RWPE2 (cell line): ENCODE data around the gene ADCY1.
"Not testable (repeated sequence)": the region's sequence is repeated elsewhere in the genome, so short reads cannot be mapped to it uniquely, and the experiment has no call there.

Experiments used
- ATAC-seq: fragments of 200-7000 bp; cut with Tn5 transposase; 3 replicates; pipeline ENCODE4 v1.9.1; 2021; ENCODE audit warnings: low read depth
- DNase-seq: peaks from one replicate; pipeline ENCODE4 v3.0.0-alpha.2; 2020; ENCODE audit warnings: low spot score
- H3K27ac ChIP-seq: fragments of 450-650 bp; 2 replicates; pipeline ENCODE4 v1.5.1; 2017; ENCODE audit warnings: mild to moderate bottlenecking; ENCODE audit not compliant: poor library complexity, severe bottlenecking
- H3K27me3 ChIP-seq: fragments of 250-450 bp; sonication (Bioruptor Pico); 2 replicates; pipeline ENCODE4 v1.5.1; 2021; ENCODE audit warnings: mild to moderate bottlenecking, moderate library complexity; ENCODE audit not compliant: insufficient read depth, poor library complexity, severe bottlenecking
- H3K36me3 ChIP-seq: fragments of 250-450 bp; sonication (Bioruptor Pico); 2 replicates; pipeline ENCODE4 v1.5.1; 2020; ENCODE audit warnings: low read depth, mild to moderate bottlenecking, moderate library complexity
- H3K4me1 ChIP-seq: fragments of 250-450 bp; sonication (Bioruptor Pico); 2 replicates; pipeline ENCODE4 v1.5.1; 2021; ENCODE audit warnings: mild to moderate bottlenecking, moderate library complexity; ENCODE audit not compliant: insufficient read depth, poor library complexity, severe bottlenecking
- H3K4me3 ChIP-seq: fragments of 250-450 bp; sonication (Bioruptor Pico); 2 replicates; pipeline ENCODE4 v1.5.1; 2021; ENCODE audit warnings: mild to moderate bottlenecking, moderate library complexity; ENCODE audit not compliant: severe bottlenecking
- H3K9me3 ChIP-seq: fragments of 250-450 bp; sonication (Bioruptor Pico); 2 replicates; pipeline ENCODE4 v1.5.1; 2021; ENCODE audit warnings: mild to moderate bottlenecking, moderate library complexity; ENCODE audit not compliant: severe bottlenecking
- CTCF ChIP-seq: fragments of 450-650 bp; IDR thresholded peaks from one replicate; pipeline ENCODE4 v1.5.1; 2017; ENCODE audit warnings: mild to moderate bottlenecking, moderate library complexity; ENCODE audit not compliant: poor library complexity, severe bottlenecking

ADCY1 gene

DNA sequence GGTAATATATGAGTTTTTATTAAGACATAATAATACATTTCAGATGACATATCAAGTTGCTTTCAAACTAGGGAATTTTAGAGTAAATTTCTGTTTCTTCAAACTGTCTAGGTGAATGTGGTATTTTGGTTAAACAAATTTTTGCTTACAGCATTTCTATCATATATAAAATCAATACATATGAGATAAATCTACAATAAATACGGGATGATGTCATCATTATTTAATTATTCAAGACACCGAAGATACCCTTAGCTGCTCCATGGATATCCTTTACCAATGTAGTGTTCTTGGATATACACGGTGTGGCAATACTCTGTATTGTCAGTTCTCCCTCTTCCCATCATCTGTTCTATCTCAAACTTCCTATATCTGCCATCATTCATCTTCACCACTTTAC is 166.4 kb downstream of the ADCY1 start:
- H3K27ac ChIP-seq, ATAC-seq, H3K4me1 ChIP-seq, DNase-seq, H3K9me3 ChIP-seq, H3K4me3 ChIP-seq, H3K27me3 ChIP-seq: not testable (repeated sequence)
- peaks cover 23% of the 10 kb centered on the region for H3K36me3 ChIP-seq

DNA sequence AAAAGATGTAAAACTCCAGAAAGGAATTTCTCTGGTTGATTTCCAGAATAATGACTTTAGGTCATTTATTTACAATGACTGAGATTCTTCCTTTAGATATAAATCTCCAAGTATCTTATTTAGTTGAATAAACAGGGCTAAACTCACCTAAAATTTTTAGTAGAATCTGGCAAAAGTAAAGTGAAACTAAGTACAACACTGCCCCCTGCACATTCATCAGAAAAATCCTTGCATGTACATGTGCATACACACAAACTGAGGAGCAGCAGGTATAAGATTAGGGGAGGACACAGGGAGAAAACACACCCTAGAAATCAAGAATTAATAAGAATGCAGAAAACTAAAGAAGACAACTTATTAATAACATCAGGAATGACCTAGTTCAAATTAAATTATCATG is 174.8 kb downstream of the ADCY1 start:
- not testable (repeated sequence) for DNase-seq, H3K27ac ChIP-seq, H3K4me1 ChIP-seq, H3K27me3 ChIP-seq, H3K4me3 ChIP-seq, ATAC-seq, H3K9me3 ChIP-seq
- peaks cover 37% of the 10 kb centered on the region for H3K36me3 ChIP-seq
- peak; percentile 14 for TF ChIP-seq CTCF

DNA sequence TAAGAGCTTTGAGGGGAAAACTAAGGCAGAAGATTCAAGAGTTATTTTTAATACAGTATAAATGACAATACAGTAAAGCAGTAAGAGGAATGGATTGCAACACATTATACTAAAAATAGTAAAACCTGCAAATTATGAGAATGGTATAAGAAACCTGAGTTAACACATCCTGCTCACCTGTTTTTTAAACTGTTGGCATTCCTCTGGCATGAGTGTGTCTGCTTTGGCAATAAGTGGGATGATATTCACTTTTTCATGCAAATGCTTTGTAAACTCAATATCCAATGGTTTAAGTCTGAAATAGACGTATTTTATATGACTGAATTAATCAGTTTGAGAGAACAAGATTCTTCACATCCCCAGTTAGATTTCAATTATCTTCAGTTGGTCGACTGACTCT is 177.2 kb downstream of the ADCY1 start:
- H3K27ac ChIP-seq, H3K4me1 ChIP-seq, DNase-seq, H3K27me3 ChIP-seq, H3K9me3 ChIP-seq, H3K4me3 ChIP-seq: not testable (repeated sequence)
- H3K36me3 ChIP-seq: peaks cover 43% of the 10 kb centered on the region
- peak; percentile 75 for ATAC-seq

DNA sequence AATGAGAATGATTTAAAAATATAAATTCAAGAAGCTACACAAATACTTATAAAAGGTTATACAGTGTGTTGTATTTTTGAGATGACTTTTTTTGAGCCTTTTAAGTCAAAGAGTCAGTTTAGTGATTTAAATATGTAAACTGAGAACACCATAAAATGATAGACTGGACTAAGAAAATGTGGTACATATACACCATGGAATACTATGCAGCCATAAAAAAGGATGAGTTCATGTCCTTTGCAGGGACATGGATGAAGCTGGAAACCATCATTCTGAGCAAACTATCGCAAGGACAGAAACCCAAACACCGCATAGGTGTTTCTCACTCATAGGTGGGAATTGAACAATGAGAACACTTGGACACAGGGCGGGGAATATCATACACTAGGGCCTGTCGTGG is 182.2 kb downstream of the ADCY1 start:
- H3K4me3 ChIP-seq, H3K27me3 ChIP-seq, DNase-seq, H3K27ac ChIP-seq, ATAC-seq, H3K4me1 ChIP-seq, H3K9me3 ChIP-seq: not testable (repeated sequence)
- H3K36me3 ChIP-seq: peaks cover 26% of the 10 kb centered on the region

DNA sequence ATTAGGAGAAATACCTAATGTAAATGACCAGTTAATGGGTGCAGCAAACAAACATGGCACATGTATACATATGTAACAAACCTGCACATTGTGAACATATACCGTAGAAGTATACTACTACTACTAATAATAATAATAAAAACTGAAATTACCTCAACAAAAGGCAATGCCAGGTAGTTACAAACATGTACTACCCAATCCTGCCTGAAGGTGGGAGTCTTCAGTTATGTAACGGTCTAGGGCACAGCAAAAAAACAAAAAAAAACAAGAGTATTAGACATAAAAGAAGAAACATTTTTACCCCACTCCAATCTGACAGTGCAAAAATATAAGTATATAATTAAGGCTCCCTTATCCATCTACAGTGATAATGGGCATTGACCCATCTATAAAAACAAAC is 182.6 kb downstream of the ADCY1 start:
- not testable (repeated sequence) for DNase-seq, H3K4me3 ChIP-seq, ATAC-seq, H3K27ac ChIP-seq, H3K27me3 ChIP-seq, H3K4me1 ChIP-seq, H3K9me3 ChIP-seq
- H3K36me3 ChIP-seq: peaks cover 25% of the 10 kb centered on the region

- H3K9me3 ChIP-seq, DNase-seq, H3K4me3 ChIP-seq, H3K27me3 ChIP-seq, H3K27ac ChIP-seq, H3K4me1 ChIP-seq, ATAC-seq: not testable (repeated sequence)
- peaks cover 30% of the 10 kb centered on the region for H3K36me3 ChIP-seq
Measured at GRCh38 chr7:45759464-45759863, 185.3 kb downstream of the ADCY1 start.

- ATAC-seq: peak; percentile 66
- DNase-seq, H3K9me3 ChIP-seq, H3K27me3 ChIP-seq, H3K4me1 ChIP-seq, H3K4me3 ChIP-seq, H3K27ac ChIP-seq: not testable (repeated sequence)
- H3K36me3 ChIP-seq: peaks cover 19% of the 10 kb centered on the region
Measured at GRCh38 chr7:45761545-45762205, 187.5 kb downstream of the ADCY1 start.

DNA sequence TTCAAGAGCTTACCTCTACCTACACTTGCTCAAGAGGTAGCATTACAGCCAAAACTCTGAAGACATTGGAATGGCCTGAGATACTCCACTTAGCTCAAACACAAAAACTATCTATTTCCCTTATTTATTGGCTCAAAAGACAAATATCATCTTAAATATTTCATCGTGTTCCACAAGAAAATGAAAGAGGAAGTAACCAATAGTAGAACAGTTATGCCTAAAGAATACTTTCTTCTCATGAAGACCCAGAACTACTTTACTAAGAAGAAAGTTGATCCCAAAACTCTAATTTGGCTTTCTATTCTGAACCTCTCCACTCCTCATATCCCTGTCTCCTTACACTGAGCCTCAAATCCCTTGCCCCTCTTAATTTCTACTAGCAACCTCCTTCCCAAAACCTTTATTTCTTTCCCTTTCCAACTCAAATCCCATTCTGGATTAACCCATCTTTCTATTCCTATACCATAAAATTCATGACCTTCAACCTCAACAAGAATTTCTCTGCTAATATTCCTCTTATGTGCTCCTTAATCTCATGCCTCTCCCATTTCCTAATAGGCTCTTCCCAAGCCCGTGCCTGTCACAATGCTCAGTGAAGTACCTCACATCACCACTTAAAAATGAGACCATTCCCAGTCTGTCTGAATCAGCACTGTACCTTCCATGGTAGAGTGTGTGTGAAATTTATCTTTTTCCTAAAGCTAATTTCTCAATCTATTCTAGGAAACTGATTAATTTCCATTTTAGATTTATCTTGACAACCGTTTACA is 188.2 kb downstream of the ADCY1 start:
- peak; percentile 77; the same call in 2 of the 3 replicates for ATAC-seq
- not testable (repeated sequence) for DNase-seq, H3K4me1 ChIP-seq, H3K4me3 ChIP-seq, H3K9me3 ChIP-seq, H3K27ac ChIP-seq, H3K27me3 ChIP-seq
- peaks cover 16% of the 10 kb centered on the region; the same call in 1 of the 2 replicates for H3K36me3 ChIP-seq

GRCh38 chr7:45768516-45769394 is 194.6 kb downstream of the ADCY1 start:
- peak; percentile 99 for ATAC-seq
- not testable (repeated sequence) for H3K4me1 ChIP-seq
- H3K27ac ChIP-seq: peak overlapping the region; percentile 43

DNA sequence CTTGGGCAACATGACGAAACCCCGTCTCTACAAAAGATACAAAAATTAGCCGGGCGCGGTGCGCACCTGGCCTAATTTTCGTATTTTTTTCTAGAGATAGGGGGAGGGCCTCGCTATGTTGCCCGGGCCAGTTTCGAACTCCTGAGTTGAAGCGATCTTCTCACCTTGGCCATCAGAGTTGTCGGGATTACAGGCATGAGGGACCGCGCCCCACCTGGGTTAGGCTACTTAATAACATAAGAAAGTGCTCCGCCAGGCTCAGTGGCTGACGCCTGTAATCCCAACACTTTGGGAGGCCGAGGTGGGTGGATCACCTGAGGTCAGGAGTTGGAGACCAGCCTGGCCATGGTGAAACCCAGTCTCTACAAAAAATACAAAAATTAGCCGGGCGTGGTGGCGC is 195.5 kb downstream of the ADCY1 start:
- H3K27me3 ChIP-seq, H3K4me1 ChIP-seq, H3K36me3 ChIP-seq, DNase-seq, ATAC-seq, H3K9me3 ChIP-seq, H3K27ac ChIP-seq: not testable (repeated sequence)
- H3K4me3 ChIP-seq: peak overlapping the region; percentile 52

More at GRCh38 chr7:45768516-45769394, 194.6 kb downstream of the ADCY1 start:
- peak overlapping the region; percentile 52 for H3K4me3 ChIP-seq
- H3K36me3 ChIP-seq, H3K9me3 ChIP-seq, H3K27me3 ChIP-seq: not testable (repeated sequence)
- peak; percentile 98 for DNase-seq
